ENCODE measurements around the gene GRM5.
"Not testable (repeated sequence)": the region's sequence is repeated elsewhere in the genome, so short reads cannot be mapped to it uniquely, and the experiment has no call there.

The GRM5 gene

GRCh38 chr11:88489030-88489429 is 576.8 kb downstream of the GRM5 start:
- Mint-ChIP-seq H3K27me3 (ENCODE audit: low read depth) (peaks cover 12% of the 10 kb centered on the region), H3K4me3 (no peak overlapping the region), H3K36me3 (ENCODE audit: low read depth) (no peaks in the 10 kb centered on the region), H3K27ac (no peak overlapping the region), H3K4me1 (ENCODE audit: low read depth) (peaks cover 9% of the 10 kb centered on the region), H3K9me3 (no peaks in the 10 kb centered on the region)

GRCh38 chr11:88487646-88488045 is 578.1 kb downstream of the GRM5 start:
- Mint-ChIP-seq H3K9me3 (no peaks in the 10 kb centered on the region), H3K4me1 (ENCODE audit: low read depth) (peaks cover 9% of the 10 kb centered on the region), H3K27me3 (ENCODE audit: low read depth) (peaks cover 15% of the 10 kb centered on the region), H3K4me3 (no peak overlapping the region), H3K36me3 (ENCODE audit: low read depth) (no peaks in the 10 kb centered on the region), H3K27ac (no peak overlapping the region)

GRCh38 chr11:88484873-88485621 is 580.7 kb downstream of the GRM5 start:
- no peak overlapping the region for H3K4me3 Mint-ChIP-seq
- H3K4me1 Mint-ChIP-seq (ENCODE audit: low read depth) = peaks cover 9% of the 10 kb centered on the region
- no peak overlapping the region for H3K27ac Mint-ChIP-seq
- H3K36me3 Mint-ChIP-seq (ENCODE audit: low read depth) = no peaks in the 10 kb centered on the region
- no peaks in the 10 kb centered on the region for H3K9me3 Mint-ChIP-seq
- peaks cover 12% of the 10 kb centered on the region for H3K27me3 Mint-ChIP-seq (ENCODE audit: low read depth)

GRCh38 chr11:88482871-88483301 is 582.9 kb downstream of the GRM5 start:
- Mint-ChIP-seq H3K4me3 (no peak overlapping the region), H3K27ac (no peak overlapping the region), H3K4me1 (ENCODE audit: low read depth) (peaks cover 9% of the 10 kb centered on the region), H3K27me3 (ENCODE audit: low read depth) (peaks cover 12% of the 10 kb centered on the region), H3K36me3 (ENCODE audit: low read depth) (no peaks in the 10 kb centered on the region), H3K9me3 (no peaks in the 10 kb centered on the region)

- H3K27me3 Mint-ChIP-seq (ENCODE audit: low read depth) = peaks cover 10% of the 10 kb centered on the region
- H3K36me3 Mint-ChIP-seq (ENCODE audit: low read depth) = no peaks in the 10 kb centered on the region
- no peak overlapping the region for H3K4me3 Mint-ChIP-seq
- no peak overlapping the region for H3K27ac Mint-ChIP-seq
- H3K4me1 Mint-ChIP-seq (ENCODE audit: low read depth) = peaks cover 4% of the 10 kb centered on the region
- H3K9me3 Mint-ChIP-seq = no peaks in the 10 kb centered on the region
These were observed 585.6 kb downstream of the GRM5 start for GRCh38 chr11:88480223-88480622.

- no peaks in the 10 kb centered on the region for H3K9me3 Mint-ChIP-seq
- no peaks in the 10 kb centered on the region for H3K4me1 Mint-ChIP-seq (ENCODE audit: low read depth)
- no peak overlapping the region for H3K4me3 Mint-ChIP-seq
- H3K36me3 Mint-ChIP-seq (ENCODE audit: low read depth) = no peaks in the 10 kb centered on the region
- H3K27ac Mint-ChIP-seq = no peak overlapping the region
- peaks cover 24% of the 10 kb centered on the region for H3K27me3 Mint-ChIP-seq (ENCODE audit: low read depth)
These were observed 587.5 kb downstream of the GRM5 start for GRCh38 chr11:88478136-88478815.

GRCh38 chr11:88475991-88476418 is 589.8 kb downstream of the GRM5 start:
- no peaks in the 10 kb centered on the region for H3K36me3 Mint-ChIP-seq (ENCODE audit: low read depth)
- peaks cover 22% of the 10 kb centered on the region for H3K27me3 Mint-ChIP-seq (ENCODE audit: low read depth)
- H3K9me3 Mint-ChIP-seq = no peaks in the 10 kb centered on the region
- H3K27ac Mint-ChIP-seq = no peak overlapping the region
- H3K4me1 Mint-ChIP-seq (ENCODE audit: low read depth) = no peaks in the 10 kb centered on the region
- H3K4me3 Mint-ChIP-seq = no peak overlapping the region

- Mint-ChIP-seq H3K4me3 (no peak overlapping the region), H3K4me1 (ENCODE audit: low read depth) (no peaks in the 10 kb centered on the region), H3K9me3 (no peaks in the 10 kb centered on the region), H3K27me3 (ENCODE audit: low read depth) (peaks cover 22% of the 10 kb centered on the region), H3K27ac (no peak overlapping the region), H3K36me3 (ENCODE audit: low read depth) (no peaks in the 10 kb centered on the region)
These were observed 591.1 kb downstream of the GRM5 start for GRCh38 chr11:88474655-88475054.

GRCh38 chr11:88469561-88470225 is 596.1 kb downstream of the GRM5 start:
- Mint-ChIP-seq H3K9me3 (peaks cover 3% of the 10 kb centered on the region), H3K4me1 (ENCODE audit: low read depth) (no peaks in the 10 kb centered on the region), H3K36me3 (ENCODE audit: low read depth) (no peaks in the 10 kb centered on the region), H3K27me3 (ENCODE audit: low read depth) (peaks cover 34% of the 10 kb centered on the region), H3K4me3 (no peak overlapping the region), H3K27ac (no peak overlapping the region)

- no peak overlapping the region for H3K4me3 Mint-ChIP-seq
- H3K27me3 Mint-ChIP-seq (ENCODE audit: low read depth) = peaks cover 32% of the 10 kb centered on the region
- no peaks in the 10 kb centered on the region for H3K36me3 Mint-ChIP-seq (ENCODE audit: low read depth)
- H3K27ac Mint-ChIP-seq = no peak overlapping the region
- peaks cover 12% of the 10 kb centered on the region for H3K9me3 Mint-ChIP-seq
- H3K4me1 Mint-ChIP-seq (ENCODE audit: low read depth) = peaks cover 3% of the 10 kb centered on the region
These were observed 601.3 kb downstream of the GRM5 start for GRCh38 chr11:88464528-88464927.

GRCh38 chr11:88463301-88463700 is 602.5 kb downstream of the GRM5 start:
- peaks cover 15% of the 10 kb centered on the region for H3K9me3 Mint-ChIP-seq
- peaks cover 32% of the 10 kb centered on the region for H3K27me3 Mint-ChIP-seq (ENCODE audit: low read depth)
- H3K27ac Mint-ChIP-seq; H3K4me1 Mint-ChIP-seq (ENCODE audit: low read depth); H3K4me3 Mint-ChIP-seq; H3K36me3 Mint-ChIP-seq (ENCODE audit: low read depth): not testable (repeated sequence)

GRCh38 chr11:88458047-88458446 is 607.7 kb downstream of the GRM5 start:
- H3K36me3 Mint-ChIP-seq (ENCODE audit: low read depth); H3K4me1 Mint-ChIP-seq (ENCODE audit: low read depth); H3K4me3 Mint-ChIP-seq; H3K27ac Mint-ChIP-seq: not testable (repeated sequence)
- H3K9me3 Mint-ChIP-seq = peaks cover 13% of the 10 kb centered on the region
- H3K27me3 Mint-ChIP-seq (ENCODE audit: low read depth) = peaks cover 21% of the 10 kb centered on the region

- Mint-ChIP-seq H3K9me3 (peaks cover 4% of the 10 kb centered on the region), H3K27me3 (ENCODE audit: low read depth) (peaks cover 16% of the 10 kb centered on the region), H3K27ac (no peak overlapping the region), H3K4me3 (no peak overlapping the region), H3K4me1 (ENCODE audit: low read depth) (no peaks in the 10 kb centered on the region), H3K36me3 (ENCODE audit: low read depth) (peaks cover 2% of the 10 kb centered on the region)
These were observed 609.8 kb downstream of the GRM5 start for GRCh38 chr11:88455974-88456373.

GRCh38 chr11:88454881-88455280 is 610.9 kb downstream of the GRM5 start:
- Mint-ChIP-seq H3K27me3 (ENCODE audit: low read depth) (peaks cover 11% of the 10 kb centered on the region), H3K36me3 (ENCODE audit: low read depth) (peaks cover 2% of the 10 kb centered on the region), H3K4me3 (no peak overlapping the region), H3K9me3 (peaks cover 4% of the 10 kb centered on the region), H3K27ac (no peak overlapping the region), H3K4me1 (ENCODE audit: low read depth) (no peaks in the 10 kb centered on the region)

Measured in T-helper 1 cell treated with Interleukin-12 subunit alpha and Interleukin-12 subunit beta and Interleukin-4 antibody, amounts not matched to agents 30 μg/mL and 1 μg/mL, for 36 hours (primary cell).